ENCODE measurements around the gene HAP1.

DNA sequence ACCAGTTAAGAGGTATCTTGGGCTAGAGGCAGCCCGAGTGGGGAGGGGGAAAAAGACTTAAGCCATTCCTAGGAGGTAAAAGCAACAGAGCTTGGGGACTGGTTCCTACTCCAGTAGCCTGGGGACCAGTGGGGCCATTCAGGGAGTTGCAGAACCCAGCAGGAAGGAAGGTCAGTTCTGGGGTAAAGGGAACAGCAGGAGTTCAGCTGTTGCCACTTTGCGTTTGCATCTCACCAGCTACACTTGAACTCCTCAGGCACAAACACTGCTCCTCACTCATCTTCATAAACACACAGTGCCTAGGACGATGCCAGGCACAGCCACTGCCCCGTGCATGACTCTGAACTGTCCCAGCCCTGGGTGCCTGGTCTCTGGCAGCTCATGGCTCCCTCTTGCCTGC lies 4.0 kb downstream of the HAP1 start:
- TF ChIP-seq POLR2AphosphoS5 (IDR thresholded peaks at IDR 0.05; ENCODE audit: low read depth, low read length): no peak
- no peak for TF ChIP-seq POLR2A (IDR thresholded peaks at IDR 0.05; ENCODE audit: low read depth, low read length)
